ENCODE data around the gene OVOL1. TPM values are rescaled to one million over a fixed set of nuclear protein-coding genes. Genes with fewer than 3 reads are reported as not detected.

Gene OVOL1
- total and polyA plus RNA-seq, 2 of the 8 experiments (the other 6 are each of a cell fraction or from before 2014, with no cell fraction given): 2.6 to 3.4 TPM

DNA sequence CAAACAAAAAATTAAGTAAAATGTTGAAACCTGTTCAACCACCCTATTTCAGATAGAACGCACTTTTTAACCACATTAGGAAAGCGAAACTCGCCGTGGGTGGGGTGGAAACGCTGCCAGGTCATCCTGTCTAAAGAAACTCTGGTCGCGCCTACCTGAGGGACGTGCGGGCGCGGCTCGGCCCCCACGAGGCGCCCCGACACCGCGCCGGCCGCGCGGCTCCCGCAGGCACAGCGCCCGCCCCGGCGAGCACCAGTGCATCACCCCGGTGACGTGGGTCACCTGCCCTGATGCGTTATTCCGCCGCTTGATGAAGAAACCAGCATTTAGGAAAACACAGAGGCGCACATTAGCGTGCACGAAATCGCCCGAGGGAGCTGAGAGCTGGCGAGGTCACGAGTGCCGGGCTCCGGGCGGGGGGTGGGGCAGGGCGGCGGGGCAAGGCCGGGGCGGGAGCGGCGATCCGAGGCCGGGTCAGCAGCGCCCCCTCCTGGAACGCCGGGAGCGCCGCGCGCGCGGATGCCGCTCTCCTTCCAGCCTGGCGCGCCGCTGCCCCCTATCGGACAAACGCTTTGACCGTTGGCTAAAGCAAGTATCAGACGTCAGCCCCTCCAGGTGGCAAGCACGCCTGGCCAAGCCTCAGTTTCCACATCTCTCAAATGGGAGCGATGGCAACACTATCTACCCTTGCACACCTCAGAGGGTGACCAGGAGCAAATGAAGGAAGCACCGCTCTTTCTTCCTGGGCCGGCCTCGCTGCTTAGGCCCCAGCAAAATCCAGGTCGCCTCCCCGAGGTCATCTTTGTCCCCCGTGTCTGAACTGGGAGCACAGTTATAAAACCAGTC lies 31.2 kb downstream of the OVOL1 start (continued):
- TF ChIP-seq, protein P1, sequence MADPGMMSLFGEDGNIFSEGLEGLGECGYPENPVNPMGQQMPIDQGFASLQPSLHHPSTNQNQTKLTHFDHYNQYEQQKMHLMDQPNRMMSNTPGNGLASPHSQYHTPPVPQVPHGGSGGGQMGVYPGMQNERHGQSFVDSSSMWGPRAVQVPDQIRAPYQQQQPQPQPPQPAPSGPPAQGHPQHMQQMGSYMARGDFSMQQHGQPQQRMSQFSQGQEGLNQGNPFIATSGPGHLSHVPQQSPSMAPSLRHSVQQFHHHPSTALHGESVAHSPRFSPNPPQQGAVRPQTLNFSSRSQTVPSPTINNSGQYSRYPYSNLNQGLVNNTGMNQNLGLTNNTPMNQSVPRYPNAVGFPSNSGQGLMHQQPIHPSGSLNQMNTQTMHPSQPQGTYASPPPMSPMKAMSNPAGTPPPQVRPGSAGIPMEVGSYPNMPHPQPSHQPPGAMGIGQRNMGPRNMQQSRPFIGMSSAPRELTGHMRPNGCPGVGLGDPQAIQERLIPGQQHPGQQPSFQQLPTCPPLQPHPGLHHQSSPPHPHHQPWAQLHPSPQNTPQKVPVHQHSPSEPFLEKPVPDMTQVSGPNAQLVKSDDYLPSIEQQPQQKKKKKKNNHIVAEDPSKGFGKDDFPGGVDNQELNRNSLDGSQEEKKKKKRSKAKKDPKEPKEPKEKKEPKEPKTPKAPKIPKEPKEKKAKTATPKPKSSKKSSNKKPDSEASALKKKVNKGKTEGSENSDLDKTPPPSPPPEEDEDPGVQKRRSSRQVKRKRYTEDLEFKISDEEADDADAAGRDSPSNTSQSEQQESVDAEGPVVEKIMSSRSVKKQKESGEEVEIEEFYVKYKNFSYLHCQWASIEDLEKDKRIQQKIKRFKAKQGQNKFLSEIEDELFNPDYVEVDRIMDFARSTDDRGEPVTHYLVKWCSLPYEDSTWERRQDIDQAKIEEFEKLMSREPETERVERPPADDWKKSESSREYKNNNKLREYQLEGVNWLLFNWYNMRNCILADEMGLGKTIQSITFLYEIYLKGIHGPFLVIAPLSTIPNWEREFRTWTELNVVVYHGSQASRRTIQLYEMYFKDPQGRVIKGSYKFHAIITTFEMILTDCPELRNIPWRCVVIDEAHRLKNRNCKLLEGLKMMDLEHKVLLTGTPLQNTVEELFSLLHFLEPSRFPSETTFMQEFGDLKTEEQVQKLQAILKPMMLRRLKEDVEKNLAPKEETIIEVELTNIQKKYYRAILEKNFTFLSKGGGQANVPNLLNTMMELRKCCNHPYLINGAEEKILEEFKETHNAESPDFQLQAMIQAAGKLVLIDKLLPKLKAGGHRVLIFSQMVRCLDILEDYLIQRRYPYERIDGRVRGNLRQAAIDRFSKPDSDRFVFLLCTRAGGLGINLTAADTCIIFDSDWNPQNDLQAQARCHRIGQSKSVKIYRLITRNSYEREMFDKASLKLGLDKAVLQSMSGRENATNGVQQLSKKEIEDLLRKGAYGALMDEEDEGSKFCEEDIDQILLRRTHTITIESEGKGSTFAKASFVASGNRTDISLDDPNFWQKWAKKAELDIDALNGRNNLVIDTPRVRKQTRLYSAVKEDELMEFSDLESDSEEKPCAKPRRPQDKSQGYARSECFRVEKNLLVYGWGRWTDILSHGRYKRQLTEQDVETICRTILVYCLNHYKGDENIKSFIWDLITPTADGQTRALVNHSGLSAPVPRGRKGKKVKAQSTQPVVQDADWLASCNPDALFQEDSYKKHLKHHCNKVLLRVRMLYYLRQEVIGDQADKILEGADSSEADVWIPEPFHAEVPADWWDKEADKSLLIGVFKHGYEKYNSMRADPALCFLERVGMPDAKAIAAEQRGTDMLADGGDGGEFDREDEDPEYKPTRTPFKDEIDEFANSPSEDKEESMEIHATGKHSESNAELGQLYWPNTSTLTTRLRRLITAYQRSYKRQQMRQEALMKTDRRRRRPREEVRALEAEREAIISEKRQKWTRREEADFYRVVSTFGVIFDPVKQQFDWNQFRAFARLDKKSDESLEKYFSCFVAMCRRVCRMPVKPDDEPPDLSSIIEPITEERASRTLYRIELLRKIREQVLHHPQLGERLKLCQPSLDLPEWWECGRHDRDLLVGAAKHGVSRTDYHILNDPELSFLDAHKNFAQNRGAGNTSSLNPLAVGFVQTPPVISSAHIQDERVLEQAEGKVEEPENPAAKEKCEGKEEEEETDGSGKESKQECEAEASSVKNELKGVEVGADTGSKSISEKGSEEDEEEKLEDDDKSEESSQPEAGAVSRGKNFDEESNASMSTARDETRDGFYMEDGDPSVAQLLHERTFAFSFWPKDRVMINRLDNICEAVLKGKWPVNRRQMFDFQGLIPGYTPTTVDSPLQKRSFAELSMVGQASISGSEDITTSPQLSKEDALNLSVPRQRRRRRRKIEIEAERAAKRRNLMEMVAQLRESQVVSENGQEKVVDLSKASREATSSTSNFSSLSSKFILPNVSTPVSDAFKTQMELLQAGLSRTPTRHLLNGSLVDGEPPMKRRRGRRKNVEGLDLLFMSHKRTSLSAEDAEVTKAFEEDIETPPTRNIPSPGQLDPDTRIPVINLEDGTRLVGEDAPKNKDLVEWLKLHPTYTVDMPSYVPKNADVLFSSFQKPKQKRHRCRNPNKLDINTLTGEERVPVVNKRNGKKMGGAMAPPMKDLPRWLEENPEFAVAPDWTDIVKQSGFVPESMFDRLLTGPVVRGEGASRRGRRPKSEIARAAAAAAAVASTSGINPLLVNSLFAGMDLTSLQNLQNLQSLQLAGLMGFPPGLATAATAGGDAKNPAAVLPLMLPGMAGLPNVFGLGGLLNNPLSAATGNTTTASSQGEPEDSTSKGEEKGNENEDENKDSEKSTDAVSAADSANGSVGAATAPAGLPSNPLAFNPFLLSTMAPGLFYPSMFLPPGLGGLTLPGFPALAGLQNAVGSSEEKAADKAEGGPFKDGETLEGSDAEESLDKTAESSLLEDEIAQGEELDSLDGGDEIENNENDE (IDR thresholded peaks at IDR 0.05; ENCODE audit: insufficient replicate concordance, low read length): no peak
- no peak for TF ChIP-seq RNF2 (IDR thresholded peaks at IDR 0.05; ENCODE audit: borderline replicate concordance, low read depth, low read length, missing control alignments, poor library complexity, severe bottlenecking)
- TF ChIP-seq RBBP5 (IDR thresholded peaks at IDR 0.05; ENCODE audit: borderline replicate concordance, low read depth, low read length): no peak
- TF ChIP-seq, protein P2, sequence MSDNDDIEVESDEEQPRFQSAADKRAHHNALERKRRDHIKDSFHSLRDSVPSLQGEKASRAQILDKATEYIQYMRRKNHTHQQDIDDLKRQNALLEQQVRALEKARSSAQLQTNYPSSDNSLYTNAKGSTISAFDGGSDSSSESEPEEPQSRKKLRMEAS (IDR thresholded peaks at IDR 0.05): peak; percentile 55
- TF ChIP-seq NANOG (IDR thresholded peaks at IDR 0.05; ENCODE audit: insufficient read depth, low read depth, low read length, poor library complexity, severe bottlenecking): peak; percentile 27
- peak; percentile 99 for TF ChIP-seq KDM1A (IDR thresholded peaks at IDR 0.05; ENCODE audit: borderline replicate concordance, low read length)
- no peak for TF ChIP-seq CTBP2 (IDR thresholded peaks at IDR 0.05; ENCODE audit: borderline replicate concordance, insufficient read depth, insufficient read length, low read length)
- TF ChIP-seq BRCA1 (IDR thresholded peaks at IDR 0.05; ENCODE audit: low read depth, low read length): no peak
